IPS-18a (cell line): ENCODE results near the gene CHRNB1.

Experiments used
- H3K27ac ChIP-seq: one replicate; pipeline ENCODE4 v1.5.1; 2013; ENCODE audit warnings: low read length
- H3K27me3 ChIP-seq: one replicate; pipeline ENCODE4 v1.6.1; 2013; ENCODE audit warnings: mild to moderate bottlenecking, low read length; ENCODE audit not compliant: control insufficient read depth, insufficient read depth
- H3K36me3 ChIP-seq: one replicate; pipeline ENCODE4 v1.6.1; 2013; ENCODE audit warnings: low read depth, low read length; ENCODE audit not compliant: control insufficient read depth
- H3K4me1 ChIP-seq: one replicate; pipeline ENCODE4 v1.6.1; 2013; ENCODE audit warnings: low read depth, low read length; ENCODE audit not compliant: control insufficient read depth
- H3K4me3 ChIP-seq: one replicate; pipeline ENCODE4 v1.5.1; 2013; ENCODE audit warnings: low read length
- H3K9ac ChIP-seq: one replicate; pipeline ENCODE4 v1.6.1; 2013; ENCODE audit warnings: mild to moderate bottlenecking, low read length, moderate library complexity
- H3K9me3 ChIP-seq: one replicate; pipeline ENCODE4 v1.6.1; 2013; ENCODE audit warnings: low read depth, low read length; ENCODE audit not compliant: control insufficient read depth

The CHRNB1 gene

DNA sequence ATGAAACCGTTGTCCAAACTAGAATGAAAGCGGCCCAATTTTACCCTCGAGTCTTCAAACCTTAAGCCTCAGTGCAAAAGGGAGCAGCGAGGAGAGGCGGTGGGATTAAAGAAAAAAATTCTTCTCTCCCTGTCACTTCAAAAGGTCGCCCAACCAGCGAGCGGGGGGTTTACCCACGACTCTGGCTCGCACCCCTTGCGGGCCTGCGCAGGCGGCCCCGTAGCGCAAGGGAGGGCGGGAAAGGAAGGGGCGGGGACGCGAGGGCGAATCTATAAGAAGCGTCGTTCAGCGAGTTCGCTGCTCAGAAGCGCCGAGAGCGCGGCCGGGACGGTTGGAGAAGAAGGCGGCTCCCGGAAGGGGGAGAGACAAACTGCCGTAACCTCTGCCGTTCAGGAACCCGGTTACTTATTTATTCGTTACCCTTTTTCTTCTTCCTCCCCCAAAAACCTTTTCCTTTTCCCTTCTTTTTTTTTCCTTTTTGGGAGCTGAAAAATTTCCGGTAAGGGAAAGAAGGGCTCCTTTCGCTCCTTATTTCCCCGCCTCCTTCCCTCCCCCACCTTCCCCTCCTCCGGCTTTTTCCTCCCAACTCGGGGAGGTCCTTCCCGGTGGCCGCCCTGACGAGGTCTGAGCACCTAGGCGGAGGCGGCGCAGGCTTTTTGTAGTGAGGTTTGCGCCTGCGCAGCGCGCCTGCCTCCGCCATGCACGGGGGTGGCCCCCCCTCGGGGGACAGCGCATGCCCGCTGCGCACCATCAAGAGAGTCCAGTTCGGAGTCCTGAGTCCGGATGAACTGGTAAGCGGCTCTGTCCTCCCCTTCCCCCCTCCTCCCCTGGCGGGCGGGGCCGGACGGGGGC lies 39.4 kb downstream of the CHRNB1 start, which contains the start of gene POLR2A:
TSS of gene POLR2A (plus strand) at position 300 of the 852 bp plus-strand sequence.
- no peaks in the 10 kb centered on the region for H3K27me3 ChIP-seq
- H3K9ac ChIP-seq, result peak within 1 kb of the TSS; percentile 96
- H3K4me1 ChIP-seq, result peaks cover 8% of the 10 kb centered on the region
- H3K4me3 ChIP-seq, result peak within 1 kb of the TSS; percentile 81
- H3K27ac ChIP-seq, result peak within 1 kb of the TSS; percentile 100
- H3K36me3 ChIP-seq, result no peaks in the 10 kb centered on the region
- H3K9me3 ChIP-seq, result no peaks in the 10 kb centered on the region

- no peaks in the 10 kb centered on the region for H3K9me3 ChIP-seq
- peak overlapping the region; percentile 81 for H3K4me3 ChIP-seq
- H3K9ac ChIP-seq, result peak overlapping the region; percentile 96
- peaks cover 8% of the 10 kb centered on the region for H3K4me1 ChIP-seq
- no peaks in the 10 kb centered on the region for H3K27me3 ChIP-seq
- H3K27ac ChIP-seq, result peak overlapping the region; percentile 14
- H3K36me3 ChIP-seq, result no peaks in the 10 kb centered on the region
Observed at GRCh38 chr17:7484919-7485377, 40.1 kb downstream of the CHRNB1 start.

DNA sequence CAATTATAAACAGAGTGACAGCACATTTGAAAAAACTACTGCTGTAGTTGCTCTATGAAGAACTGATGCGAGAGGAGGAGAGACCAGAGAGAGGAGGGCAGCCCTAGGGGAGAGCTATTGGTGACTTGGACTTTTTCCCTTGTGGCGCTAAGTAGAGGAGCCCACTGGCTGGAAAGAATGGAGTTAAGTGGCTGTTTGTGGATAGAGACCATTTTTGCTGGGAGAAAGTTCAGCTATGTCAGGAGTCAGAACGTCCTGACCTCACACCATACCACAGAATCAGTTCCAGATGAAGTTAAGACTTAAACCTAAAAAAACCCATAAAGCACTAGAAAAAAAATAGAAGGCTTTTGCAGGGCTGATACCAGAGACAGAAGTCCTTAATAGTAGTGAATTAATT lies 41.3 kb downstream of the CHRNB1 start:
- H3K9ac ChIP-seq, result no peak overlapping the region

DNA sequence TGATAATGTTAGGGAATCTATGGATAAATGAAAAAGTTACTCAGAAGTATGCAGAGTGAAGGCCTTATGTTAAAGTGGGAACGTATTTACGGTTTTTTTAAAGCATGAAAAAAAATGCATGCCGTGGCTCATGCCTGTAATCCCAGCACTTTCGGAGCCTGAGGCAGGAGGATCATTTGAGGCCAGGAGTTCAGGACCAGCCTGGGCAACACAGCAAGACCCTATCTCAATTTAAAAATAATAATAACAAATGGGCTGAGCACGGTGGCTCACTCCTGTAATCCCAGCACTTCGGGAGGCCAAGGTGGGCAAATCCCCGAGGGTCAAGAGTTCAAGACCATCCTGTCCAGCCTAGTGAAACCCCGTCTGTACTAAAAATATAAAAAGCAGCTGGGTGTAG lies 45.3 kb downstream of the CHRNB1 start:
- no peaks in the 10 kb centered on the region for H3K27me3 ChIP-seq
- H3K36me3 ChIP-seq, result no peaks in the 10 kb centered on the region
- no peak overlapping the region for H3K27ac ChIP-seq
- no peaks in the 10 kb centered on the region for H3K4me1 ChIP-seq
- H3K9ac ChIP-seq, result no peak overlapping the region
- H3K4me3 ChIP-seq, result no peak overlapping the region
- no peaks in the 10 kb centered on the region for H3K9me3 ChIP-seq

More for the DNA sequence above, 41.3 kb downstream of the CHRNB1 start:
- Histone ChIP-seq H3K4me1 (peaks cover 8% of the 10 kb centered on the region), H3K36me3 (no peaks in the 10 kb centered on the region), H3K27ac (no peak overlapping the region), H3K4me3 (peak overlapping the region; percentile 25), H3K9me3 (no peaks in the 10 kb centered on the region), H3K27me3 (no peaks in the 10 kb centered on the region)

DNA sequence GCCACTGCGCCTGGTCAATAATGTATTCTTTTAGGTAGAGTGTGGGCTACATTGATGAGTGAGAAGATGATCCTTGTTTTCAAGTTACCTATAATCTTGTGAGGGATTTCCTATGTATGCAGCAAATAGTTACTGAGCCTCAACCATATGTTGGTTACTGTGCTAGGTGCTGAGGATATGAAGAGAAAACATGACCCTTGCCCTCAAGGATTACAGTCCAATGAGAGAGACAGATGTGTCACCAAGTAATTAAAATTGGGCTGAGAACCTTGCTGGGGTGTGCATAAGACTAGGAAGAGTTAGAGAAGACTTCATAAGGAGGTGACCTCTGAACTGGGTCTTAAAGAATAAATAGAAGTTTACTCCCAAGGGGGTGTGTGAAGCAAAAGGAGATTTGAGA lies 46.7 kb downstream of the CHRNB1 start:
- Histone ChIP-seq H3K4me1 (no peaks in the 10 kb centered on the region), H3K4me3 (no peak overlapping the region), H3K36me3 (peaks cover 12% of the 10 kb centered on the region), H3K27ac (no peak overlapping the region), H3K9ac (no peak overlapping the region), H3K9me3 (no peaks in the 10 kb centered on the region), H3K27me3 (no peaks in the 10 kb centered on the region)

DNA sequence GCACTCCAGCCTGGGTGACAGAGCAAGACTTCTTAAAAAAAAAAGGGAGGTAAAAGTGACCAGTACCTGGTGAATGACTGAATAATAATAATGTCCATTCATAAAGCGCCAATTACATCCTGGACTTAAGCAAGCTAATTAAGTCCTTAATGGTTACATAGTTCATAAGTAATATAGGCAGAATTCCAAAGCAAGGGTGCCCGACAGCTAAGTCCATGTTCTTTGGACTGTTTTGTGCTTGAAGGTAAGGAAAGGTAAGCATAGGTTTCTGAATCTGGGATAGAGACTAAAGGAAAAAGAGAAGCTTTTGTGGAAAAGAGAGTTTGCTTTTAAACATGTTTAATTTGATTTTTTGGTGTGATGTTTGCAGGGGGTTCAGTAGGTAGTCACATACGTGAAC lies 49.1 kb downstream of the CHRNB1 start:
- Histone ChIP-seq H3K27me3 (no peaks in the 10 kb centered on the region), H3K9ac (no peak overlapping the region), H3K4me1 (no peaks in the 10 kb centered on the region), H3K4me3 (no peak overlapping the region), H3K36me3 (peaks cover 33% of the 10 kb centered on the region), H3K27ac (no peak overlapping the region), H3K9me3 (no peaks in the 10 kb centered on the region)

GRCh38 chr17:7495906-7496434 lies 51.1 kb downstream of the CHRNB1 start:
- Histone ChIP-seq H3K4me1 (no peaks in the 10 kb centered on the region), H3K4me3 (no peak overlapping the region), H3K36me3 (peaks cover 47% of the 10 kb centered on the region), H3K27ac (no peak overlapping the region), H3K9me3 (no peaks in the 10 kb centered on the region), H3K27me3 (no peaks in the 10 kb centered on the region), H3K9ac (no peak overlapping the region)

- H3K9me3 ChIP-seq, result no peaks in the 10 kb centered on the region
- no peak overlapping the region for H3K27ac ChIP-seq
- H3K4me3 ChIP-seq, result no peak overlapping the region
- peaks cover 53% of the 10 kb centered on the region for H3K36me3 ChIP-seq
- H3K27me3 ChIP-seq, result no peaks in the 10 kb centered on the region
- no peaks in the 10 kb centered on the region for H3K4me1 ChIP-seq
- no peak overlapping the region for H3K9ac ChIP-seq
Observed at GRCh38 chr17:7496470-7497183, 51.8 kb downstream of the CHRNB1 start.

DNA sequence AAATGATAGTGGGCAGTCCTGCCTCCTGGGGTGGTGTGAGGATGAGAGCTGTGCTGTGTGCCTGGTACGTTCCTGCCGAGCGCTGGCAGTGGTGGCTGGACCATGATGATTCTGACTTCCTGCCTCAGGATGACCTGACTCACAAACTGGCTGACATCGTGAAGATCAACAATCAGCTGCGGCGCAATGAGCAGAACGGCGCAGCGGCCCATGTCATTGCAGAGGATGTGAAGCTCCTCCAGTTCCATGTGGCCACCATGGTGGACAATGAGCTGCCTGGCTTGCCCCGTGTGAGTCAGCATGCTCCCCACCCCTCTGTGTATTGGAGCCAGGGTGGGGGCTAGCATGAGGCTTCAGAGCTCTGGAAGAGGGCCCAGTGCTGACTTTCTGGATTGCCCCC lies 52.4 kb downstream of the CHRNB1 start:
- peaks cover 59% of the 10 kb centered on the region for H3K36me3 ChIP-seq

DNA sequence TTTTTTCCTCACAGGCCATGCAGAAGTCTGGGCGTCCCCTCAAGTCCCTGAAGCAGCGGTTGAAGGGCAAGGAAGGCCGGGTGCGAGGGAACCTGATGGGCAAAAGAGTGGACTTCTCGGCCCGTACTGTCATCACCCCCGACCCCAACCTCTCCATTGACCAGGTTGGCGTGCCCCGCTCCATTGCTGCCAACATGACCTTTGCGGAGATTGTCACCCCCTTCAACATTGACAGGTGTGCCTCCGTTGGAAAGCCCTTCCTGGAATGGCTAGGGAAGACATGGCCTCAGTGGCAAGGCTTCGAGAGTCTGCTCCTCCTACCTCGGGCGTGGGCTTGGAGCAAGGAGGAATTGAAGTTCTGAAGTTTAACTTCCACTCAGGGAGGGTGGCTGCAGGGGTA lies 52.8 kb downstream of the CHRNB1 start:
- H3K27me3 ChIP-seq, result no peaks in the 10 kb centered on the region
- H3K4me1 ChIP-seq, result no peaks in the 10 kb centered on the region
- H3K9ac ChIP-seq, result no peak overlapping the region
- H3K9me3 ChIP-seq, result no peaks in the 10 kb centered on the region
- H3K4me3 ChIP-seq, result no peak overlapping the region
- no peak overlapping the region for H3K27ac ChIP-seq
- H3K36me3 ChIP-seq, result peaks cover 63% of the 10 kb centered on the region

More for the DNA sequence above, 52.4 kb downstream of the CHRNB1 start:
- no peaks in the 10 kb centered on the region for H3K27me3 ChIP-seq
- no peak overlapping the region for H3K4me3 ChIP-seq
- H3K27ac ChIP-seq, result no peak overlapping the region
- H3K4me1 ChIP-seq, result no peaks in the 10 kb centered on the region
- H3K9ac ChIP-seq, result no peak overlapping the region
- H3K9me3 ChIP-seq, result no peaks in the 10 kb centered on the region

DNA sequence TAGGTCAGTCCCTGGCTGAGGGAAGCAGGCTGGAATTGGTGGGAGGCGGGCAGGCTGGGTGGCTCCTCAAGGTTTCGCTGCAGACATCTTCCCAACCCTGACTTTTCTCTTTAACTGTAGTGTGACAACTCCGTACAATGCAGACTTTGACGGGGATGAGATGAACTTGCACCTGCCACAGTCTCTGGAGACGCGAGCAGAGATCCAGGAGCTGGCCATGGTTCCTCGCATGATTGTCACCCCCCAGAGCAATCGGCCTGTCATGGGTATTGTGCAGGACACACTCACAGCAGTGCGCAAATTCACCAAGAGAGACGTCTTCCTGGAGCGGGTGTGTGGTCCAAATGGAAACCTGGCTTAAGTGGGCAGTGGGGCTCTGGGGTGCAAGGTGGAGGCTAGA lies 54.3 kb downstream of the CHRNB1 start:
- H3K4me1 ChIP-seq, result no peaks in the 10 kb centered on the region
- no peak overlapping the region for H3K4me3 ChIP-seq
- H3K36me3 ChIP-seq, result peaks cover 79% of the 10 kb centered on the region
- H3K9ac ChIP-seq, result no peak overlapping the region
- H3K27ac ChIP-seq, result no peak overlapping the region
- no peaks in the 10 kb centered on the region for H3K27me3 ChIP-seq
- H3K9me3 ChIP-seq, result no peaks in the 10 kb centered on the region
